Astrocyte of the cerebellum (primary cell): ENCODE results near the gene CRYBB1.

Experiments used
- DNase-seq: peaks from one replicate; pipeline ENCODE4 v3.0.0-alpha.2; 2011; ENCODE audit warnings: low read depth
- H3K4me3 ChIP-seq: 2 replicates; pipeline ENCODE4 v1.5.1; 2011; ENCODE audit warnings: mild to moderate bottlenecking, low read depth, low read length, moderate library complexity
- in situ Hi-C: cut with HindIII; loops from 2 replicates; pipeline ENCODE4 v1.10.0; 2017; ENCODE audit warnings: low sequenced_read_pairs
- TF ChIP-seq, protein P1 (sequence below): IDR thresholded peaks from 2 replicates; pipeline ENCODE4 v1.5.1; 2012; ENCODE audit warnings: low read length, low read depth, moderate library complexity, mild to moderate bottlenecking; ENCODE audit errors: missing control alignments

CRYBB1 gene

DNA sequence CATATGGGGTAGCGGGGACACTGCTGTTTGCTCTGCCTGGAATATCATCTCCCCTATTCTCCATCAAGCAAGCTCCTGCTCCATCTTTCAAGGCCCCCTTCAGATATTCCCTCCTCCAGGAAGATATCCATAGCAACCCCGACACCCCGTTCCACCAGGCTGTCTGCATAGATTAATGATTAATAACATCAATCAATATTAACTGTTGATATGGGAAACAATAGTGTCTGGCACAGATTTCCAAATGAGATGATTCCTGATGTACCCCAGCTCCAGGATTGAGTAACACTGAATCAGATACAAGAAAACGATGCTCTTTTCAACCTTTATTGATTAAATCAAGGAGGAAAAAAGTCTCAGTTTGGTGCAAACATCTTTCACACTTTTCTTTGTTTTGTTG is 20.3 kb downstream of the CRYBB1 start:
- no peak overlapping the region for H3K4me3 ChIP-seq
- no peak for DNase-seq
- TF ChIP-seq, protein P1, sequence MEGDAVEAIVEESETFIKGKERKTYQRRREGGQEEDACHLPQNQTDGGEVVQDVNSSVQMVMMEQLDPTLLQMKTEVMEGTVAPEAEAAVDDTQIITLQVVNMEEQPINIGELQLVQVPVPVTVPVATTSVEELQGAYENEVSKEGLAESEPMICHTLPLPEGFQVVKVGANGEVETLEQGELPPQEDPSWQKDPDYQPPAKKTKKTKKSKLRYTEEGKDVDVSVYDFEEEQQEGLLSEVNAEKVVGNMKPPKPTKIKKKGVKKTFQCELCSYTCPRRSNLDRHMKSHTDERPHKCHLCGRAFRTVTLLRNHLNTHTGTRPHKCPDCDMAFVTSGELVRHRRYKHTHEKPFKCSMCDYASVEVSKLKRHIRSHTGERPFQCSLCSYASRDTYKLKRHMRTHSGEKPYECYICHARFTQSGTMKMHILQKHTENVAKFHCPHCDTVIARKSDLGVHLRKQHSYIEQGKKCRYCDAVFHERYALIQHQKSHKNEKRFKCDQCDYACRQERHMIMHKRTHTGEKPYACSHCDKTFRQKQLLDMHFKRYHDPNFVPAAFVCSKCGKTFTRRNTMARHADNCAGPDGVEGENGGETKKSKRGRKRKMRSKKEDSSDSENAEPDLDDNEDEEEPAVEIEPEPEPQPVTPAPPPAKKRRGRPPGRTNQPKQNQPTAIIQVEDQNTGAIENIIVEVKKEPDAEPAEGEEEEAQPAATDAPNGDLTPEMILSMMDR = no peak
- in situ Hi-C loops = no loop called here

DNA sequence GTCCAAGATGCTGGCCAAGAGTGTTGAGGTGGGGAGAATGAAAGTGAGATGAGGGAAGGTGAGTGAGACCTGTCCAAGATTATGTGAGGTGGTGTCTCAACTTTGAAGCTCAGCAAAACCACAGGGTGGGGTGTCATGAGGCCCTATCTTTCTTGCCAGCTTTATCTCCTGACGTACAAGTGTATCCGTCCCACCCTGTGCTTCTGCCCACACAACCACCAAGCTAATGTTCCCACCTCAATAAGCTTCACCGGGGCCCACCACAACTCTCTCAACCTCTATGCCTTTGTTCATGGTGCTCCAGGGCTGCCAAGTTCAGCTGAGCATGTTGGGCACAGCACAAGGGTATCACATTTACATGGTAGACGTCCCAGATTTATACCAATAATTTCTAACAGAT is 20.8 kb downstream of the CRYBB1 start:
- DNase-seq = no peak
- TF ChIP-seq, protein P1 = no peak
- no peak overlapping the region for H3K4me3 ChIP-seq
- in situ Hi-C loops = no loop called here

DNA sequence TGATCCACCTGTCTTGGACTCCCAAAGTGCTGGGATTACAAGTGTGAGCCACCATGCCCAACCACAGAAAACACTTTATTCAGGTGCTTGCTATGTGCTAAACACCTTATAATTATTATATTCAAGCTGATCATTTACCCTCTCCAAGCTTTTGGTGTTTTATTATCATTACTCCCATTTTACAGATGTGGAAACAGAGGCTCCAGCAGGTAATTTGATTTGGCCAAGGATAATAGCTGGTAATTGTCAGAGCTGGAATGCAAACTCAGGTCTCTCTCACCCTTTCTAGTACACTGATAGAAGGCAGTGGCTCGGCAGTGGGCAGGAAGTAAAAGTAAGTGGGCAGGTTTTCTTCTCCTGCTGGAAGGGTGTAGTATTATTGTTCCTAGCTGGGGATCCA is 24.1 kb downstream of the CRYBB1 start:
- TF ChIP-seq, protein P1 = no peak
- in situ Hi-C loops = no loop called here
- no peak overlapping the region for H3K4me3 ChIP-seq
- DNase-seq = no peak

DNA sequence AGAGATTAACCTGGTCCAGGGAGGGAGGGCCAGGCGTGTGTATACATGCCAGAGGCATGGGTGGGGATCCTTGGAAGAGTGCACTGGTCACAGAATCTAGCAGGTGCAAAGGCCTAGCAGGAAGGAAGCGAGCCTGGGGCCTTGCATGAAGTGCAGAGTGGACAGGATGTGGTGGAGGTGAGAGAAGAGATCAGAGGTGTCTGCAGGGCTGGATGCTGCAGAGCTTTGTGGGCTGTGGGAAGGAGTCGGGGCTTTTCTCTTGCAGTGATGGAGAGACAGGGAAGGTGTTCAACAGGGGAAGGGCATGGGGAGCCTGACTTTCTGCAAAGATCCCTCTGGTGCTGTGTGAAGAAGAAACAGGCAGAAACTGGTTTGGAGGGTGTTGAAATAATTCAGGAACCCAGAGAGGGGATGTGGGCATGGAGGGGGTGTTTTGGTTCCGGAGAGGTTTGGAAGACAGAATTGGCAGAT is 25.4 kb downstream of the CRYBB1 start:
- H3K4me3 ChIP-seq = no peak overlapping the region
- TF ChIP-seq, protein P1 = no peak
- no peak for DNase-seq
- in situ Hi-C loops = no loop called here

DNA sequence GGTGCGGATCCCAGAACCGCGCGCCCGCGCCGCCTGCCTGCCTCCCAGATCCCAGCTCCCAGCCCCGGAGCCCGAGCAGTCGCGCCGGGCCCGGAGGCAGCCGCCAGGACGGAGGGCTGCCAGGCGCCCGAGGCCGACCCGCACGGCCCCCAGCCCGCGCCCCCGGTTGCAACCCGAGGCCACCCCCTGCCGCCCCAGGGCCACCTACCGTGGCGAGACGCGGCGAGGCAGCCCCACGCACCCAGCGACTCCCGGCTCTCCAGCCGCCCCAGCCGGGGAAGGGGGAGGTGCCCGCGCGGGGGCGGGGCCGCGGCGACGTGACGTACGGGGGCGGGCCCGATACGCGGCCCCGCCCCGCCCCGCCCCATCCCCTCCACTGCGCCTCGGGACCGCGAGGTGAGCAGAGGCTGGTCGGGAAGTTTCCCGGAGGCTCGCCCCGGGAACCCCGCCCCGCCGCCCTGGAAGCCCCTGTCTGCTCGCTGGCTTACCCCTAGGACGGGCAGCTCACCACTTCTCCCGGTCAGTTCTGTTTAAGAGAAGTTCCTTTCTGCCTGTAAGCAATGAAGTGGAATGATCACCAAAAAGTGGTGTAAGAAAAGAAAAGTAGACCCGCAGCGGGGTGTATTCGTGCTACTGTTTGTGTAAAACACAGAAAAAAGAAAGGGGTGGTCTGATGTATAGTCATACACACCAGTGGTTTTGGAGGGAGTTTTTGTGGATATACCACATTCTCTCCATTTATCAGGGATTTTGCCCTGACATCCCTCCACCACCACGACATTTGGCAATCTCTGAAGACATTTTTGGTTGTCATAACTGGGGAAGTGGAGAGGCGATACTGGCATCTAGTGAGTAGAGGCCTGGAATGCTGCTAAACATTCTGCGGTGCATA is 27.7 kb downstream of the CRYBB1 start, which contains the start of gene TPST2:
Gene TPST2 (minus strand): TSS at position 288 of the 892 bp plus-strand sequence. CDS start 48,502 bp downstream, outside the sequence.
- peak; percentile 19 for DNase-seq
- H3K4me3 ChIP-seq = peak within 1 kb of the TSS; percentile 86
- in situ Hi-C loops = no loop called here
- TF ChIP-seq, protein P1 = no peak

DNA sequence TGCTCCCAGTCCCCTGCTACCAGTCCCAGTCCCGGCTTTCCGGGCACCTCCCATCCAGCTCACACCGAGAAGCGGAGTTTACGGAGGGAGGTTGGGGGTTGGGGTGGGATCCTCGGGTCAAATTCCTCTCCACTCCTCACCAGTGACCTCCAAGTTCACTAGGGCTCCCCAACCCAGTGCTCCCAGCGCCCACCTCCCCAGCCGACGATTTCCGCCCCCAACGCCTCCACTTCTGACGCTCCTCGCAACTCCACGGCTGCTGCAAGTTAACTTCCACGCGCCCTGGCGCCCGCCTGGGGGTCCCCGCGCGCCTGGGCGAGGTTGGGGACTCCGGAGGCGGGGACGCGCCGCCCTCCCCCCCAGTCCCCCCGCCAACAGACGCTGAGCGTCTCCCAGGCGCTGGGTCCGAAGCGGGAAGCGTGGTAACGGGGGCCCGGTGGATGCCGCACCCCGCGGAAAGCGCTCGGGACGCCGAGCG is 28.4 kb downstream of the CRYBB1 start:
- in situ Hi-C loops = no loop called here
- no peak for DNase-seq
- TF ChIP-seq, protein P1 = no peak
- H3K4me3 ChIP-seq = peak overlapping the region; percentile 86
